HG02943 (cell line): ENCODE data around the gene DAAM2.

Source experiments
- ATAC-seq: cut with Tn5 transposase; IDR thresholded peaks from one replicate; pipeline ENCODE4 v1.9.1; 2021; ENCODE audit warnings: mild to moderate bottlenecking, low read depth, moderate library complexity; ENCODE audit not compliant: unreplicated experiment

DAAM2 gene

DNA sequence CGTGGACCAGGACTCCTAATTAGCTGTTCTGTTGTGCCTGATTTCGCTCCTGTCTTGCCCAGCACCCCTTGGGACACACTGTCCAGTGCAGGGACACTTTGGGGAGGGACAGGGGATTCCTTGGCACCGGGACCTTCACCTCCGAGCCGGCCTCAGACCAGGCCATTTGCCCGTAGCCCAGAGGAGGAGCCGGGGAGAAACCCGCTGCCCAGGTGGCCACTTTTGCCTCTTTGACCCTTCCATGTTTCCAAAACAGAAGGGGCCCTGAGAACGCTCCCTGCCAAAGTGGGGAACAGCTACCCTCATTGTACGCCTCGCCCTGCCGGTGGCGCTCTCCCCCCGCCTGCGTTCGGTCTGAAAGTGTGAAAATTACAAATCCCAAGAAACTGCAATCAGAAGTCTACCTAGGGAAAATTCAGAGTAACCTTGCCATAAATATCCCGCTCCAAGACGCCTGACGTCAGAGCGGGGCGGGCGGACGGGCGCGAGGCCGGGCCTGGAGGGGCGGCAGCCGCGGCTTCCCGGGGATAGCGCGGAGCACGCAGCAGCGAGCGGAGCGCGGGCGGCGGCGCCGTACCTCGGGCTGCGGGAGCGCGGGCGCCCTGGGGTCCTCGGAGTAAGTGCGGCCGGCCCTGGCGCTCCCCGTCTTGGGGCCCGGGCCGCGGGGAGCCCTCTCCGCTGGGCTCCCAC, at the start of gene DAAM2:
Gene DAAM2, plus strand, starts transcription at position 527 of the 690 bp plus-strand sequence. CDS start 63,927 bp downstream, outside the sequence.
- no peak for ATAC-seq

DNA sequence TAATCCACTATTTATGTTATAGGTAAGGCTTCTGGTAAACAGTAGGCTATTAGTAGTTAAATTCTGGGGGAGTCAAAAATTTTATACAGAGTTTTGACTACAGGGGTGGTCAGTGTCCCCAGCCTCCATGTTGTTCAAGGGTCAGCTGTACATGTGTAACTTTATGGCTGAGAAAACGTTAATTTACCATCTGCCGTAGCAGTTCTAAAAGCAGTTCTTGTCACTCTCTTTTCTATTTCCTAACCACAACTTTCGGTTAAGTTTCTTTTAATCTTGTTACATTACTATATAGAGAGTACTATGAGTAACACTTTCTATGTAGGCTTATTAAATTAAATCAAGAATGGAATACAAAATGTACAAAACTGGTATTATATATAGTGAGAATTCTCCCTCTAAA, 45.4 kb upstream of the DAAM2 start:
- ATAC-seq, result no peak

DNA sequence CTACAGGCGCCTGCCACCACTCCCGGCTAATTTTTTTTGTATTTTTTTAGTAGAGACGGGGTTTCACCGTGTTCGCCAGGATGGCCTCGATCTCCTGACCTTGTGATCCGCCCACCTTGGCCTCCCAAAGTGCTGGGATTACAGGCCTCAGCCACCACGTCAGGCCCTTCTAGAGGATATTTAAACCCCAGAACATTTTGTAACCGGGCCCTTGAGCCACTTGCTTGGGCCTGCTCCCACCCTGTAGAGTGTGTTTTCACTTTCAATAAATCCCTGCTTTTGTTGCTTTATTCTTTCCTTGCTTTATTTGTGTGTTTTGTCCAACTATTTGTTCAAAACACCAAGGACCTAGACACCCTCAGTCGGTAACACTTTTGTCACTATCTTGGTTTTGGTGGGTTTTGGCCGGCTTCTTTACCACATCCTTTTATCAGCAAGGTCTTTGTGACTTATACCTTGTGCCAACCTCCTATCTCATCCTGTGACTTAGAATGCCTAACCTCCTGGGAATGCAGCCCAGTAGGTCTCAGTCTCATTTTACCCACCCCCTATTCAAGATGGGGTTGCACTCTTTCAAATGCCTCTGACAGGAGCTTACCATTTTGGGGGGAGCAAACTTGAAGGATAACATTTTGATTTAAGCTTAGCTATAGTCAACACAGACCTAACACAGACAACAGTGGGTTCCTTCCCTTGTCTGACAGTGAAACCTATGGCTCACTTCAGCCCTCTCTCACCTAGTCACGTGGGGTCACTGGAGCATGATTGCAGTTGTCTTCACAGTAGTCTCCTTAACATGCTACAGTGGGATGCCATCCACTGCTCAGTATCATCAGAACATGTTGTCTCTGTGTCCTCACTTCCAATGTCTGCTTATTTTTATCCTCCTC, 39.1 kb upstream of the DAAM2 start:
- ATAC-seq, result no peak

DNA sequence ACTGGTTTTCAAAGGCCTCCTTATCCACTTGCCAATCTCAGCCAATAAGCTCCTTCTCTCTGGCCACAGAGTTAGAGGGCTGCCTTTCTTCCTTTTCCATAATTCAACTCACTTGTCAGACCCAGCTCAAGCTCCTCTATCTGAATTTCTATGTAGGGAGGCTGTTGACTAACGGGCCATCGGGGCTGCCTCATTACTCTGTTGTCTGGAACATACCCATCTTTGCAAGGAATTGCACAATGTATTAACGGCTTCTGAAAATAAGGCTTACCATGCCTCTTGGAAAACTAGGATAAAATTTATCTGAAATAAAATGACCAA, 38.5 kb upstream of the DAAM2 start:
- no peak for ATAC-seq

DNA sequence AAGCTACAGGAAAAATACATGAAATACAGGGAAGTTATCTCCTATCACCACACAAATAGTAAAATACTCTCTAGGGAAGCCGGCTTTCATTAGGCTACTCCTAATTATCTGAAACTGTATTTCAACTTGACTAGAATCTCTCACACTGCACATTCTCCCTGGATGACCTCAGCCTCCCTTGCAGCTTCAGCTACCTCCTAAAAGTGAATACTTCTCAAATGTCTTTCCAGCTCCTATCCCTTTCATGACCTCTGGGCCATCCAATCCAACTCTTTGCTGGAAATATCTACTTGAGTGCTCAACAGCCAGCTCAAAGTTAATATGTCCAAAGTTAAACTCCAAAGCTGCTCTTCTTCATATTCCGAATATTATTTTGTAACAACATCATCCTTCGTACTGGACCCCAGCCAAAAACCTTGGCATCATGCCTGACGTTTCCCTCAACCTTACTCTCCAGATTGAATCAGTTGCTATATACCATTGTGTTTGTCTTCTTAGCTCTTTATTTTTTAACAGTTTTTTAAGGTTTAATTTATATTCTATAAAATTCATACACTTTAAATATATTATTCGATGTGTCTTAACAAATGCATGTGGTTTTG, 37.6 kb upstream of the DAAM2 start:
- ATAC-seq, result no peak

DNA sequence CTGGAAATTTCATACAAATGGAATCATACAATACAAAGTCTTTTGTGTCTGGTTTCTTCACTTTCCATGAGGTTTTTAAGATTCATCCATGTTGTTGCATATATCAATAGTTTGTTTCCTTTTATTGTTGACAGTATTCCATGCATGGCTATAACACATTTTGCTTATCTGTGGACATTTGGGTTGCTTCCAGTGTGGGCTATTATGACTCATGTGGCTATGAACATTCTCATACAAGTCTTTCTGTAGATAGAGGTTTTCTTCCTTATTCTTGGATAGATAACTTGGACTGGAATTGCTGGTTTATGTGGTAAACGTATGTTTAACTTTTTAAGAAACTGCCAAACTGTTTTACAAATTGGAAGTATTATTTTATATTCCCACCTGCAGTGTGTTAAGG, 36.9 kb upstream of the DAAM2 start:
- ATAC-seq, result no peak

DNA sequence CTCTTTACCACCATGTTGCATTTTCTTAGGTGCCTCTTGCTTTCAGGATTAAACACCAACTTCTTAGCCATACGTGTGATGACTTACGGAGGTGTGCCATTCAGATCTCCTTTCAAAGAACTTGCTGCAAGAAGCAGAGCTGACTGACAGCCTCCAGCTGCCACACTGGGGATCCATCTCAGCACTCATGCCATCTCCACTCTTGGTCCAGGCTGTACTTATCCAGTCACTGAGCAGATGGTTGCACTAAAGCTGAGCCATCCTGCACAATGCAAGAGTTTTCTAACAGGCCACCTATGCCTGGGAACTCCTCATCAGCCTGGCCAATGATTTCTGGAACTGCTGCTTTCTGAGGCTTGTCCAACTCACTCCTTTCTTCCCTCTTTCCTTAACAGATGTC, 35.6 kb upstream of the DAAM2 start:
- no peak for ATAC-seq

DNA sequence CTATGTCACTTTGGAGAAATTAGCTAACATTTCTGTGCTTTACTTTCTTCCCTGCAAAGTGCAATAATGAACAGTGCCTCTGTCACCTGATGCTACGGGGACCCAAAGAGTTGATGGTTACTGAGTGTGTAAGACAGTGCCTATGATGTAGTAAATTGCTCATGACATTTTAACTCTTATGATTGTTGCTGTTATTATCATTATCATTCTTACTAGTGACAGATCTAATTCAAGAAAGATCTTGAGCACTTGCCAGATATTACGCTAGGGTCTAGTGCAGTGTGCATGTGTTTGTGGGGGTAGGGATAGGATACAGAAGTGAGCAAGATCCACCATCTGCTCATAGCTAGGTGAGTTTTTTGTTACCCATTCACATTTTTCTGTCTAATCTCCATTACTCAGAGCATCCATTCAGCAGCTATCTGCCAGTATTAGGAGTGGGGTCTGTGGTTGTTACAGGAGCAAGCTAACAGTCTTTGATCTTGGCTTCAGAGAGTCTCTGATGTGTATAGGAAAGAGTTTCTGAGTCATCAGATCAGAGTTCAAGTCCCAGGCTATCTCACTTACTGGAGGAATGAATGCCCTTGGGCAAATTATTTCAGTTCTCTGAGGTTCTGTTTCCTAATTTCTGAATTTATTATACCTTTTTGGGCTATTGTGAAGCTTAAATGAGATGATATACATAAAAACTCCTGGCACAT, 33.1 kb upstream of the DAAM2 start:
- no peak for ATAC-seq

DNA sequence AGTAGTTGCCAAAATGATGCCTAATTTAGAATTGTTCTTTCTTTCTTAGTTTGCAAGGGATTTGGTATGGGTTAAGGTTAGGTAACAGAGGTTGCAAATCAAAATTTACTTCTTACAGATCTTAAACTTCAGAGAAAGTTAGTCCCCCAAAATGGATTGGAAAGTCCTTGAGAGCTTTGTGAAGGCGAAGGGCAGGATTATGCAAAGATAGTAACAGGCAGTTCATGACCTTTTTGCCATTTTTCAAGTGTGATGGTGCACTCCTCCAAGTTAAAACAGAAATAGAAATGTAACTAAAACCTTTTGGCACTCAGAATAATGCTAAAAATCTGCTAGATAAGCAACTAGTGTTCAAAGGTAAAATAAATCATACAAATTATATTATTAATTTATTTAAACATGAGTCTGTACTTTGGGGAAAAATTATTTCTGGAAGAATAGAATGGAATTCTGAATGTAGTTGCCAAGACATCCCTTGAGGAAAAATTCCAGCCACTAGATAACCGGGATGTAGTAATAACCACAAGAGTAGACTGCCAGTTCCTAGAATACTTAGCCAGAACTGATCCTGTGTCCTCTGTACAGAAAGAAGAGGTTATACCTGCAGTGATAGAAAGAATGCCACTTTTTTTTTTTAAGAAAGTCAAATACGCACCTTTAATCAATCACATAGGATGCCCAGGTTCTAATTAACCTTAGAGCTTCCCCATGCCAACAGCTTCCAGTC, 31.8 kb upstream of the DAAM2 start:
- ATAC-seq, result no peak

DNA sequence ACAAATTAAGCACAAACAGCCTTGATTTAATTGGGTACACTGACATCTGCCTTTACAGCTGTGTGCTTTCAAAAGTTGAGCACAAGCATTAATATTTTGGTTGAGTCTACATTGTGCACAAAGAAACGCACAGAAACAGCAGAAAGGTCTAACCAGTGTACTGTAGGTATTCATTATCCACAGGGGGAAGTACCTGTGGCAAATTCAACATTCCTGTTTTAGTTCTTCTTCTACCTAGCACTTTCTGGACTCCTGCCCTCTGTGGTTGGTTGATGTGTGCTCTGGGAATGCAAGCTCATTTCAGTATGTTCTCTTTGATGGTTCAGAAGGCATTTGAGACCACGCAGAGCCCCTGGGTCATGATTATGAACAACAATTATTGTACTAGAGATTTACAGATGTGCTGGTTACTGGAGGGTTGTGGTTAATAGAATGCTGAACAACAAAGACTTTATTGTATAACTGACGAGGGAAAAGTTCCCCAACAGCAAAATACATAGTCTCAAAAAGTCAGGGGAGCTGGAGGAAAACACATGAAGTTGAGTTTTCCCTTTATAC, 26.6 kb upstream of the DAAM2 start:
- no peak for ATAC-seq

DNA sequence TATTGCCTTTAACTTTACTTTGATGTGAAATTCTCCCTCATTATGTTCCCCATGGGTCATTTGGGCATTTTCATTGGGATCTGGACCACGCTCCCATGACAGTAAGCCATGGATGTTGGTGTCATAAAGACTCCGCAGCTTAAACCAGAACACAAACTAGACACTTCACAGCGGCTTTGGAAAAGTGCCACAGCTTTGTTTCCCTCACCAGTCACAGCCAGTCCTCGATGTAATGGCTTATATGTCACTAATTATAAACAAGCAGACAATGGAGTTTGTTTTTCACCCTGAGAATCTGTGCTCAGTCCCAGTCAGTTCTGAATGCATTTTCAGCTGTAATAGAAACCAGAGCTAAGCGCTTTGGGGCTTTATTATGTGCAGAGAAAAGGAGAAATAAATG, 23.2 kb upstream of the DAAM2 start:
- no peak for ATAC-seq

DNA sequence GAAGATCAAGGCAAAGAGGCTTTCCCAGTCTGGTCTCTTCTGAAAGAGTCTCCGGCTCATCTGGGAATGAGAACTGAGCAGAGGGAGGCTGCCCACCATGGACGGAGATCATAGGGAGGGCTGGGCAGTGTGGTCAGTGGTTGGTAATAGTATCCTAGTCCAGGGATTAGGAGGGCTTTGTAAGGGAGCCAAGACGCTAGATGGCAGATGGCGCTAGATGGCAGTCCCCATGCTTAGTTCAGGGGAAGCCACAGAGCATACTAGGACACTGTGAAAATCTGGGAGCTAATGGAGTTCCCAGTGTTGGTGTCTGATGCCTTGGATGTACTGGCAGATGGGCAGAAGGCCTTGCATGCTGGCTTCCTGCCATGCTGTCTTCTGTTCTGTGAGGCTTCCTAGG, 21.7 kb upstream of the DAAM2 start:
- ATAC-seq, result no peak

DNA sequence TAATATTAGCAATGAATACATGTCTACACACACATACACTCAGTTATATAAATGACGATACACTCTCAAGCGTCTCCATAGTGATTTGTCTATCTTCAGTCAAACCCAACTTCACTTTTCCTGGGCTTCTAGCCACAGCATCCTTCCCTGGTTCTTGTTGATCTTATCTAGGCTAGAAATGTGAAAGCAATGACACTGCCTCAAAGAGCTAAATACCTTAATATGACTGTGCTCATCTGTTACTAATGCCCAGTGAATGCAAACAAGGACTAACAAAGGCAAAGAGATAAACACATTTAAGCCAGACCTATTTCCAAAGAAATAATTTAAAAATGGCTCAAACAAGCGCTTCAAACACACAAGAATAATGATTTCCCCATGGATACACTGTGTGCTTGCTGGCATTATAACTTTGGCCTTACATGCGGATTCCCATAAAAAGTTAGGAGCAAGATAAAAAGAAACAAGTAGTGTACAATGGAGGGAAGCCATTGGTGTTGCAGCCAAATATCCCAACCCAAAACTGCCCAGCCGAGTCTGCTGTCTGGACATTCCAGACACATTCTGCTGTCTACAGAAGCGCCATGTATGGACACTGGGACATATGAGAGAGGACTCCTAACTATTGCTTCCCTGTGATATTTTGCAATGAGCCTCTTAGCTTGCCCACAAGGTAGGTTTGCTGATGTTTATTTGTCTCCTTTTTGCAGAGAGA, 19.5 kb upstream of the DAAM2 start:
- no peak for ATAC-seq

DNA sequence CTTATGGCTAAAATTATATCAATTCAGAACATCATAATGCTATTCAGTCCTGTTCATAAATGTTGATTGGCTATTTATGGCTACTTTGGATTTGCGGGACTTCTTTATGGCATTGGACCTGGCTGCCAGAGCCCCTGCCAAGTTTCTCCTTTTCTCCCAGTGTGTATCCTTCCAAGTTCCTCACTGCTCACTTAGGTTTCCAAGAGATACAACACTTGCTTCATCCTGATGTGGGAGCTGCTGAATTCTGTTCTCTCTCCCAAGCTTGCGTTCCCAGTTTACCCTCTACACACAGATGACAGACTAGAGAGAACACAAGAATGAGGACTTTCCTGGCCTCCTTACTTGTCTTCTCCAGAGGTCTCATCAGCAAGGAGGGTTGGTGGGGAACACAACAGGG, 18.4 kb upstream of the DAAM2 start:
- no peak for ATAC-seq

DNA sequence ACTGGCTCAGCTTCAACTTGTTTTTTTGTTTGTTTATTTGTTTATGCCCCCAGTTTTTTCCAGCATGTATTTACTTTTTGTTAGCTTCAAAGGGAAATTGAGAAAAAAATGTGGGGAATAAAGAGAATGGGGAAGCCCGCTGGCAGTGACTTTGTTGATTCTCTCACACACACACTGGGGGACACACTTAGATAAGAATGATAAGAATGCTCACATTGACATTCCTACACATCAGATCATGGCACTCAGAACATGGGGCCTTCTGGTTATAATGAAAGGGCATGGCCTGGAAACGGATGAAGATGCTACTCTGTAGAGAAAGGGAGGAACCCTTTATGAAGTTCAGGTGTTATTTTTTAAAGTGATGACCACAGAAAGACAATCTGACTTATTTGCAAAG, 15.6 kb upstream of the DAAM2 start:
- no peak for ATAC-seq

DNA sequence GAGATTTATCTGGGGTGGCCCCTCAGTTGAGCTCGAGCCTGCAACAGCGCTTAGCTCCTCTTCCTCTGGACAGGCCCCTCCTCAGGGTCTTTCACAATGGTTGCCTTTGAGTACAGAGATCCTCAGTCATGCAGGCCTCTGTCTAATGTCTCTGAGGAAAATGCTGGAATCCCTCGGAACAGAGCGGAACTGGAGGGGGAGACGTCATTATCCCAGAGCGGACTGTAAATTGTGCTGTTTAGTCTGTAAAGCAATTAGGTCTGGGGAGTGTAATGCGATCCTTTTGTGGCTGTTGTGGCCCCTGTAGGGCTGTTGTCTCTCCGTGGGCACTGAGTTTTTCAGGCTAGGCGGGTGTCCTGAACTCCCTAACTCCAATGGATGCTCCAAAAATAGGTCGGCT, 15.0 kb upstream of the DAAM2 start:
- no peak for ATAC-seq

DNA sequence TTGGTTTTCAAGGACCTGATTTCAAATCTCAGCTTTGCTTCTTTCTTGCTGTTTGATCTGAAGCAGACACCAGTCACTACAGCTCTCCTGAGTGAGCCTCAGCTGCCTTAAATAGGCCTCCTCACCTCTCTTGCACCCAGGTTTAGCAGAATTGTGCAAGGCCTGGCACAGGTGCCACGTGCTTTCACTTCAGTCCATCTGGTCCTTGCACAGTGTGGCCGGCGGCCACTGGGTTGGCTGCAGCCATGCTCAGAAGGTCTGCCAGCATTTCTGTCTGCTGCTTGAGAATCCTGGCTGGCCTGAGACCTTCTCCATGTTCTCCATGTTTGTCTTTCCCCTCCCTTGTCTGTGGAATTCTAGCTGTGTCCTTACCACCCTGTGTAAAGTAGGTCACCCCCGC, 14.5 kb upstream of the DAAM2 start:
- ATAC-seq, result no peak

DNA sequence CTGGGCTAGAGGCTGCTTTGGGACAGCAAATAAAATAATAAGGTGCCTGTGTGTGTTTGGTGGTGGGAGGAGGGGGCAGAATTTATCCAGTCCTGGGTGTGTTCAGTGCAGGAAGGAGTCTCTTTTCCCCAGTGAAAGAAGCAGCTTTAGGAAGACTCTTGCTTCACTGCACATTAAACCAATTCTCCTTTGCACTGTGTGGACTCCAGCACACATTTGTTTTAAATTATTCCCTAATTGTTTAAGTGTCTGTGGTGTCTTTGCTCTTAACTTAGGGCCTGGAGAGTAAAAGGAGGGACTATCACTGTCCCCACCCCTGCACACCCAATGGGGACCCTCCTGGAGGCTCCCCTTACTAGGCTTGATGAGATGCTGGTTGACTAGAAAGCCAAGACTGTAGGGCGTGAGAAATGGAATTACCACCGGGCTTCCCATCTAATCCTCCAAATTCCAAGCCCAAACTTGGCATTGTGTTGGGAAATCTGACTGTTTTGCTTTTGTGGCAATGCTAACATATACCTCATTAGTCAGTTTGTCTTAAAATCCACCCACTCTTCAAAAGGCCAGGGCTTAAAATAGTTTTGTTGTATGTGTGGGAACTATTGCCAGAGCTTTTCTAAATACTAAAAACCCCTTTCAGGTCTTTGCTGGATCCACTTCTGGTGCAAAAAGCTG, 13.5 kb upstream of the DAAM2 start:
- no peak for ATAC-seq

DNA sequence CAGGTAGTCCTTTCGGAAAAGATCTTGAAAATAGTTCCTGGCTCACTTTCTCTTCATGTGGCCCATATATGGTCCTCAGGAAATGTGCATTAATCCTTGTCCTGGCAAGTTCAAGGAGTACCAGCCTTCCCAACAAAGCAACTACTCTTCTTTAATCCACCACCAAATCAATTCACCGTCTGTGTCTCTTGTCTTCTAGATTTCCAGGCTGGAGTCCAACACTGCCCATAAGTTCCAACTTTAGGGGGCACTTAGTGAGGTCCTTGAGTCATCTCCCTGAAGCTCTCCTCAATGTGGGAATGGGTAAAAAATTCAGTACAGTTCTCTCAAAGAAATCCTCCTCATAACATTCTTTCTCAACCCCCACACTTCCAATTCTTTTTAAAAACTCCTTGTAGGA, 6.9 kb upstream of the DAAM2 start:
- no peak for ATAC-seq
